HL-60 (cell line): Measurements from ENCODE around the gene MAN2C1.

Experiments
- DNase-seq, 2 experiments: peaks; one replicate each; pipeline ENCODE4 v3.0.0-alpha.2; 2010 to 2020; ENCODE audit warnings: low read depth in 1 of 2, low spot score in 1 of 2
- H3K27ac ChIP-seq: fragments of 250-450 bp; sonication (Bioruptor Pico); replicated peaks from 2 replicates; pipeline ENCODE4 v1.5.1; 2020; ENCODE audit warnings: mild to moderate bottlenecking, moderate library complexity
- H3K27me3 ChIP-seq: fragments of 250-450 bp; sonication (Bioruptor Pico); 2 replicates; pipeline ENCODE4 v1.5.1; 2021; ENCODE audit warnings: mild to moderate bottlenecking, moderate library complexity; ENCODE audit not compliant: insufficient read depth, poor library complexity, severe bottlenecking
- H3K4me3 ChIP-seq: replicated peaks from 2 replicates; pipeline ENCODE4 v1.5.1; 2011; ENCODE audit warnings: mild to moderate bottlenecking, control low read depth, low read length; ENCODE audit not compliant: insufficient read depth
- CTCF ChIP-seq: IDR thresholded peaks from one replicate; pipeline ENCODE4 v1.5.1; 2011; ENCODE audit warnings: low read length, control low read depth, inconsistent platforms; ENCODE audit not compliant: insufficient read depth
- GABPA ChIP-seq: IDR thresholded peaks from 2 replicates; pipeline ENCODE4 v1.6.1; 2012; ENCODE audit warnings: low read depth
- POLR2AphosphoS5 ChIP-seq: IDR thresholded peaks from 2 replicates; pipeline ENCODE4 v1.6.1; 2012; ENCODE audit warnings: low read depth
- REST ChIP-seq: IDR thresholded peaks from 2 replicates; pipeline ENCODE4 v1.6.1; 2012; ENCODE audit warnings: low read depth; ENCODE audit not compliant: insufficient replicate concordance
- SPI1 ChIP-seq: IDR thresholded peaks from 2 replicates; pipeline ENCODE4 v1.6.1; 2012; ENCODE audit warnings: low read depth, mild to moderate bottlenecking, borderline replicate concordance

MAN2C1 gene

GRCh38 chr15:75367006-75367405, 1.4 kb downstream of the MAN2C1 start:
- Histone ChIP-seq H3K27ac (no peak overlapping the region), H3K4me3 (no peak overlapping the region), H3K27me3 (no peaks in the 10 kb centered on the region)
- TF ChIP-seq SPI1 (no peak), REST (no peak), CTCF (no peak), GABPA (no peak), POLR2AphosphoS5 (no peak)
- DNase-seq, result no peak

GRCh38 chr15:75366163-75366562, 2.2 kb downstream of the MAN2C1 start:
- H3K27me3 ChIP-seq, result no peaks in the 10 kb centered on the region
- no peak overlapping the region for H3K27ac ChIP-seq
- no peak for TF ChIP-seq SPI1
- TF ChIP-seq POLR2AphosphoS5, result no peak
- H3K4me3 ChIP-seq, result no peak overlapping the region
- DNase-seq, result no peak

- Histone ChIP-seq H3K27ac (no peak overlapping the region), H3K27me3 (no peaks in the 10 kb centered on the region), H3K4me3 (no peak overlapping the region)
- no peak for DNase-seq
- no peak for TF ChIP-seq POLR2AphosphoS5
- TF ChIP-seq CTCF, result no peak
- TF ChIP-seq REST, result no peak
- TF ChIP-seq GABPA, result no peak
- no peak for TF ChIP-seq SPI1
Observed at GRCh38 chr15:75364881-75365280, 3.5 kb downstream of the MAN2C1 start.

- DNase-seq, result no peak
- no peak overlapping the region for H3K4me3 ChIP-seq
- H3K27me3 ChIP-seq, result no peaks in the 10 kb centered on the region
- no peak overlapping the region for H3K27ac ChIP-seq
- TF ChIP-seq POLR2AphosphoS5 (no peak), REST (no peak), SPI1 (no peak), CTCF (no peak), GABPA (no peak)
Observed at GRCh38 chr15:75363786-75364185, 4.6 kb downstream of the MAN2C1 start.
